Uterus (tissue), 4 donors: ENCODE measurements around the gene BEND6. TPM values are rescaled to one million over a fixed set of nuclear protein-coding genes. Genes with fewer than 3 reads are reported as not detected.

Experiments
- DNase-seq, 2 donors: peaks; one replicate each; pipeline ENCODE4 v3.0.0-alpha.2; 2019 to 2020
- H3K27ac ChIP-seq, 2 donors: fragments of 200-600 bp; sonication (generic); 1 replicate in 1 of 2; 2 replicates in 1 of 2; pipeline ENCODE4 v1.5.1; 2016 to 2018
- H3K27me3 ChIP-seq, 2 donors: fragments of 200-600 bp; sonication (generic); one replicate each; pipeline ENCODE4 v1.5.1; 2018 to 2019; ENCODE audit warnings: control low read depth in 1 of 2
- H3K36me3 ChIP-seq, 2 donors: fragments of 200-600 bp; sonication (generic); one replicate each; pipeline ENCODE4 v1.5.1; 2019; ENCODE audit warnings: control low read depth in 1 of 2
- H3K4me1 ChIP-seq, 2 donors: fragments of 200-600 bp; sonication (generic); one replicate each; pipeline ENCODE4 v1.5.1; 2018 to 2019; ENCODE audit warnings: control low read depth in 1 of 2
- H3K4me3 ChIP-seq, 2 donors: fragments of 200-600 bp; sonication (generic); 1 replicate in 1 of 2; 2 replicates in 1 of 2; pipeline ENCODE4 v1.5.1; 2018 to 2019; ENCODE audit warnings: mild to moderate bottlenecking in 1 of 2
- H3K9me3 ChIP-seq, 2 donors: fragments of 200-600 bp; sonication (generic); one replicate each; pipeline ENCODE4 v1.5.1; 2019; ENCODE audit warnings: control low read depth in 1 of 2
- CTCF ChIP-seq, 4 experiments: fragments of 200-600 bp in 2 of 4; fragments of 450-650 bp in 2 of 4; sonication (generic) in 2 of 4; IDR thresholded peaks; one replicate each; pipeline ENCODE4 v1.5.1; 2016 to 2019; ENCODE audit warnings: antibody characterized with exemption in 4 of 4, mild to moderate bottlenecking in 2 of 4, moderate library complexity in 1 of 4
- POLR2A ChIP-seq, 2 donors: fragments of 450-650 bp; IDR thresholded peaks; one replicate each; pipeline ENCODE4 v1.6.1; 2016; ENCODE audit warnings: antibody characterized with exemption in 2 of 2, mild to moderate bottlenecking in 1 of 2, moderate library complexity in 1 of 2
- intact Hi-C: fragments of 100-400 bp; cut with DNase I; formaldehyde crosslinking; loops from one replicate; pipeline ENCODE4 v1.15.1; 2023; ENCODE audit warnings: low total_unique reads
- small RNA-seq: library from RNA; depleted of rRNA; stranded (forward); fragments of <200 nt; gene quantifications from one replicate; pipeline ENCODE3, GENCODE V24; 2016
- total RNA-seq, 4 donors: library from RNA; depleted of rRNA in 3 of 4; stranded (reverse); fragments of >200 nt in 3 of 4; gene quantifications; one replicate each; pipeline versions ENCODE4 v1.1.0 to v1.2.4, GENCODE V29; 2014 to 2023
- donor health status: DM: yes; HTN: yes; CAD: no.

BEND6 gene
- total RNA-seq, 4 donors from 2014 or later: 3.8 to 10.2 (median 4.5) TPM

GRCh38 chr6:57075092-57075491 lies 120.2 kb downstream of the BEND6 start:
- no peak for TF ChIP-seq CTCF (IDR thresholded peaks at IDR 0.05)
- TF ChIP-seq POLR2A (IDR thresholded peaks at IDR 0.05): no peak
- H3K36me3 ChIP-seq: no peaks in the 10 kb centered on the region
- H3K27me3 ChIP-seq: no peaks in the 10 kb centered on the region
- H3K4me3 ChIP-seq: no peak overlapping the region
- no peak overlapping the region for H3K27ac ChIP-seq
- intact Hi-C loops: no loop called here
- H3K4me1 ChIP-seq: no peaks in the 10 kb centered on the region
- no peak for DNase-seq
- H3K9me3 ChIP-seq: no peaks in the 10 kb centered on the region

Small RNA genes within 50 kb of the gene (small RNA-seq; reads per million reads assigned to genes)
- not detected for gene FTH1P15
- gene RNU6-626P: not detected

Other genes with a start within 250 kb of the BEND6 start
- 10 to 100 TPM; 18.5 to 60.3 (median 28.9) TPM for gene KIAA1586, start 91.6 kb downstream of the BEND6 start, total RNA-seq
- gene ZNF451, start 135.1 kb downstream of the BEND6 start, total RNA-seq: 100 to 1,000 TPM in 1 of 4 donors, 10 to 100 TPM in 3; 40.2 to 126 (median 75.0) TPM
- 10 to 100 TPM; 23.2 to 31.7 (median 26.9) TPM for gene BAG2, start 217.2 kb downstream of the BEND6 start, total RNA-seq